A549 treated with CORT108297 at 1 μM for 4 hours (cell line): ENCODE results near the gene SNRPD3. TPM values are rescaled to one million over a fixed set of nuclear protein-coding genes. Genes with fewer than 3 reads are reported as not detected.

Experiments
- total RNA-seq: library from RNA; stranded (reverse); fragments of 200-300 nt; extraction: Qiagen RNA extraction; gene quantifications from 5 replicates; pipeline ENCODE4 v1.2.3, GENCODE V29; 2022

SNRPD3 gene
- 141 to 267 TPM (median 149 TPM) in 5 replicates for total RNA-seq

DNA sequence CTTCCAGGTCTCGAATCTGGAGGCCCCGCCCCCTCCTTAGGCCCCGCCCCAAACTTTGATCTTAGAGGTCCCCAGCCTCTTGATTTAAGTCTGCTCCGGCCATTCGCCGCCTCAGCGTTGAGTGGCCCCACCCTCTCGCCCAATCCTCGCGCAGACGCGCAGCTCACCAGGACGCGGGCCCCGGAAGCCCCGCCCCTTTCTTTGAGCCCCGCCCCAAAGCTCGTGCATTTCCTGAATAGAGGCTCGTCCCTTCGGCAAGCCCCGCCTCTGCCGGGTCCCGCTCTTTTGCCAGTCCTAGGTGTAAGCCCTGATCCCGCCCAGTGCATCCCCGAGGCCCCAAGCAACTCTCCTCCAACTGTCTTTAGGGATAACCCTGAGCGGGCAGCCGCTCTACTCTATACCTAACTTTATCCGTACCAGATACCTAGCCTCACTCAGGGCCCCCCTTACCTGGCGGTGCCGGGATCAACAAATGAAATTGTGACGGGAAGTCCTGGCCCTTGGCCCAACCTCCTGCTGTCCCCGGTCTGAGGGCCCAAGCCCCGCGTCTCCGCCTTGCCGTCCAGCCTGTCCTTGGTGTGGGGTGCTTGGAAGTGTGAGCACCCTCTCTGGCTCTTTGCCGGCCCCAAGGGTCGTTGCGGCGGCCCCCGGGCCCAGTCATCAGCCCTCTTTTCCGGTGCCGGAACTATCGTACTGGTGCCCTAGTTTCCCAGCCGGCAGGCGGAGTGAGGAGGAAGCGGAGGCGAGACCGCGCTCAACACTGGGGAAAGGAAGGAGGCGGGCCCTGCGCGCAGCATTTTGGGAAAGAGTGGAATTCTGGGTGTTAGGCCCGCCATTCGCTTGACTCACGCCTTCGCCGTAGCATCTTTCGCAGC is at the start of gene SNRPD3:
SNRPD3 (plus strand) TSS at position 835 of the 875 bp plus-strand sequence. CDS start 1,676 bp downstream, outside the sequence.

DNA sequence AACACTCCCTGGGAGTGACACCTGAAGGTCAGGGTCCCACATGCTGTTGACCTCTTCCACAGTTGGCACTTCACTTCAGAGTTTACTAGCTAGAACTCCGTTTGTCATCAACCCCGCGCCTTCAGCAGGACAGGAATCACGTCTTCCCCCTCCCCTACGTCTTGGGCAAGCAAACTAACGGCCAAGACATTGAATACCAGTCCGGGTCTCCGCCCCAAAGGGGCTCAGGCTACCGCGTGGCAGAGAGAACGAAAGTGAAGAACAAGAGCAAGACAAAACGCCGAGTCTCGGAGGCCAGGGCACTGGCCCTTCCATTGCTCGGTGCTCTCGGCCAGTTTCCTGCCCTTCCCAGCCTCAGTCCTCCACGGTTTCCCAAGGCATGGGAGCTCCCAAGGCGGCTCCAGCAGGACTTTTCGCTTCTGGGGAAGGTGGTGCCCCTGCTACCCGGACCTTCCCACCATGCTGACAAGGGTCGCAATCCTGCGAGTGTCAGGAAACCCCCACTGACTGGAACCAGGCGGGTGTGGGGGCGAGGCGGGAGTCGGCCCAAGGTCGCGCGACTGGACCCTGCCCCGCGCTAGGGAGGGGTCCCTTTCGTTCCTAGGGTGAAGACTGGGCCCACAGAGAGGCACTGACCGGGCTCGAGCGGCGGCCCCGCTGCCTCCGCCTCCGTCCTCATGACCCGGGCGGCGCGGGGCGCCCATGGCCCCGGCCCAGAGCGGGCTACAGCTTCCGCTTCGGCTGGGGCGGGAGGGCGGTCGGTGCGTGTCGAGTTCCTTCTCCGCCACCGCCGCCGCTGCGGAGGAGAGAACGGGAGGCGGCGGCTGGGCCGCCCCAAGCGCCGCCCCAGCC is 1.3 kb upstream of the SNRPD3 start, which contains the start of gene GUCD1:
GUCD1 (minus strand) TSS at position 826 of the 852 bp plus-strand sequence; CDS start at position 679, 147 bp downstream.

DNA sequence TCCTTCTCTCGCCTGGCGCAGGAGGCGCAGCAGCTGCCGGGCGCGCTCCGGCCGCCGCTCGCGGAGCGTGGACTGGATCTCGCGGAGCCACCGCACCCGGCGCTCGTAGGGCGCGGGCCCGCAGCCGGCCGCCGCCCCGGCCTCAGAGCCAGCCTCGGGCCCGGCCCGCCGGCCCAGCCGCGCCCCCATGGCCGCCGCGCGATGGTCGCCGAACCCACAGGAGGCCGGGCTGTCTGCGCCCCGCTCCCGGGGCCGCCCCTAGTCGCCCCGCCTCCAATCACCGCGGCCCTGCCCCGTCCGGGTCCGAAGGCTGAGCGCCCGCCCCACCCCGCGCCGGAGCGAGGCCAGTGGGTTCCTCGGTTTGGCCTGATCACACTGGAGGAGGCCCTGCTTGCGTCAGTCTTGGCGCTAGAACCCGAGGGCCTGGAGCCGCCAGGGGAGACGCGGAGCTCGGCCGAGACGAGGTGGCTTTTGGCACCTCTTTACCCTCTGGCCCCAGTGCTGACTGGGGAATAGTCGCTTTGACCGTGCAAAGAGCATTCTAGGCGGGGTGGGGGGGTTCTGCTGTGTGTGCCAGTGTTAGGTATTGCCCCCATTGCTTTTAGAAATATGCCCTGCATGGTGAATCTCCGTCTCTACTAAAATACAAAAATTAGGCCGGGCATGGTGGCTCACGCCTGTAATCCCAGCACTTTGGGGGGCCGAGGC is 37.2 kb downstream of the SNRPD3 start, which contains the start of gene LRRC75B:
LRRC75B (minus strand) TSS at position 223 of the 708 bp plus-strand sequence; CDS start at position 189, 34 bp downstream.

DNA sequence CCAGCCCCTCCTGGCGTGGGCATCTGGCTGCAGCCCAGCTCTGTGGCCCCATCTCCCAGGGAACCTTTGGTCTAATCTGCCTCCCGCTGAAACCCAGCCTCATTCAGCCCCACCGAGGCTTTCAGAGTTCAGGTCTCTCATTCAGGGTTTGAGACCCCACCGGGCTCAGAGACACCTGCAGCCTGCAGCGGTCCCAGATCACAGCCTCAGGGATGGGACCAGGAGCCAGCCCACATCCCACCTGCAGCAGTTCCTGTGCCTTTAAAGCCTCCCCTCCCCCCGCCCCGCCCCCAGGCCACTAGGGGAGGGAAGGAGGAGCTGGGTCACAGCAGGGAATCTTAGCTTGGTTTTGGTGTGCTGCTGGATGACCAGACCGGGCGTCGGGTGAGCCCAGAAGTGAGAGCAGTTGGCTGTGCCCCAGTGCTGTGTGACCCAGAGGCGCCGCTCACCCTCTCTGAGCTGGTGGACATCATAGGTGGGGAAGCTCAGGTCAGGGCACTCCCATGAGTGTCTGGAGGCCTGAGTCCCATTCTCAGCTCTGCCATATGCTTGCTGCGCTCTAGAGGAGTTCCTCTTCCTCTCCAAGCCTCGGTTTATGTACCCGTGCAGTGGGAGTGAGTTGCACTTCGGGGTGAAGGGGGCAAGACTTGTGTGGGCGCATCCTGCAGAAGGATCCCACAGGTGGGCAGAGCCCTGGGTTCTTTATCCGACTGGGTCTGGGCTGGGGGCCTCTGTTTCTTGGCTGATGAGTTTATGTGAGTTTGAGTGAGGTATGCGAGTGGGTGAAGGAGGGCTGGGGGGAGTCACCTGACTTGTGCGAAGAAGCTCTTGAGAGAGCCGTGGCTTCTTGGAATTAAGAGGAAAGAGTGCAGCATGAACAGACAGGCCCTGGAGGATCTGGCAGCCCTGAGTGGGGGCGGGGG is 47.3 kb downstream of the SNRPD3 start, which contains the start of gene GGT1:
GGT1 (plus strand) TSS at position 347 of the 923 bp plus-strand sequence. CDS start 7,889 bp downstream, outside the sequence.

Other genes starting within 250 kb of the SNRPD3 start
- 0.59 to 1.0 TPM (median 0.89 TPM) in 5 replicates for gene ADORA2A, start 128.4 kb upstream of the SNRPD3 start, total RNA-seq
- gene UPB1, start 60.7 kb upstream of the SNRPD3 start, total RNA-seq, result not detected in 5 replicates
- gene GUCD1, start 861 bp upstream of the SNRPD3 start, total RNA-seq, result 40.7 to 48.8 TPM (median 43.3 TPM) in 5 replicates
- 5.3 to 10.2 TPM (median 9.3 TPM) in 5 replicates for gene LRRC75B, start 37.1 kb downstream of the SNRPD3 start, total RNA-seq
- gene GGT1, start 47.2 kb downstream of the SNRPD3 start, total RNA-seq, result 94.5 to 117 TPM (median 110 TPM) in 5 replicates
- not detected in 5 replicates for gene PIWIL3, start 218.7 kb downstream of the SNRPD3 start, total RNA-seq